HG02798 (cell line): ENCODE measurements around the gene CITED4.

Experiments used
- ATAC-seq: cut with Tn5 transposase; IDR thresholded peaks from one replicate; pipeline ENCODE4 v1.9.1; 2021; ENCODE audit warnings: mild to moderate bottlenecking; ENCODE audit not compliant: unreplicated experiment, poor library complexity

CITED4 gene

GRCh38 chr1:40817791-40818263 lies 44.3 kb downstream of the CITED4 start:
- ATAC-seq, result no peak

DNA sequence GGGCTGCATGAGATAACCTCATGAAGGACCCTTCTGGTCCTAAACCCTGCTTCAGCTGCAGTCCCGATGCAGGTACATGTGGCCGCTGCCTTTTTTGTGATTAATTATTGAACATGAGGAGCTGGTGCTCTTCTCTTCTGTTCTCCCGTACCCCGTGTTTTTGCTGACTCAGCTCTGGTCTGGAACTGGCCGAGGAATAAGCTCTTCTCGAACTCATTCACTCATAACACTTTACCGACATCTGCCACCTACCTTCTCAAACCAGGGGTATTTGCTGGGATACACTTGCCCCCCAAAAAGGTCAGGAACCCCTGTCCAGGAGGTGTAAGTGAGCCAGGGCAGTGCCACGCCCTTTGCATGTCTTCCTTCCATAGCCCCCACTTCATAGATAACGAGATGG lies 46.7 kb downstream of the CITED4 start:
- ATAC-seq, result no peak
